Transverse colon (tissue), 3 donors: ENCODE results near the gene KLK11.

Experiments used
- CTCF ChIP-seq, 5 experiments: fragments of 200-600 bp in 3 of 5; fragments of 450-650 bp in 2 of 5; sonication (generic) in 3 of 5; IDR thresholded peaks; 1 replicate in 2 of 5; 2 replicates in 3 of 5; pipeline ENCODE4 v1.5.1; 2016 to 2017; ENCODE audit warnings: antibody characterized with exemption in 5 of 5, inconsistent platforms in 3 of 5, mild to moderate bottlenecking in 2 of 5, moderate library complexity in 1 of 5
- EP300 ChIP-seq: sonication (generic); formaldehyde crosslinking; IDR thresholded peaks from one replicate; pipeline ENCODE4 v1.6.1; 2017; ENCODE audit warnings: antibody characterized with exemption, low read depth
- POLR2A ChIP-seq: fragments of 450-650 bp; IDR thresholded peaks from one replicate; pipeline ENCODE4 v1.6.1; 2016; ENCODE audit warnings: antibody characterized with exemption, mild to moderate bottlenecking, moderate library complexity

GRCh38 chr19:51014242-51014641, 12.2 kb downstream of the KLK11 start:
- TF ChIP-seq EP300 (no peak), POLR2A (no peak), CTCF (IDR thresholded peaks at IDR 0.05) (no peak)
